Fibroblast of skin of left quadriceps (primary cell): Measurements from ENCODE around the gene GABRR3.

ENCODE experiments used
- DNase-seq, 2 experiments: peaks; one replicate each; pipeline ENCODE4 v3.0.0-alpha.2; 2013; ENCODE audit warnings: low read depth in 2 of 2

GABRR3 gene

GRCh38 chr3:97954228-97954827 is 80.8 kb downstream of the GABRR3 start:
- no peak for DNase-seq

DNA sequence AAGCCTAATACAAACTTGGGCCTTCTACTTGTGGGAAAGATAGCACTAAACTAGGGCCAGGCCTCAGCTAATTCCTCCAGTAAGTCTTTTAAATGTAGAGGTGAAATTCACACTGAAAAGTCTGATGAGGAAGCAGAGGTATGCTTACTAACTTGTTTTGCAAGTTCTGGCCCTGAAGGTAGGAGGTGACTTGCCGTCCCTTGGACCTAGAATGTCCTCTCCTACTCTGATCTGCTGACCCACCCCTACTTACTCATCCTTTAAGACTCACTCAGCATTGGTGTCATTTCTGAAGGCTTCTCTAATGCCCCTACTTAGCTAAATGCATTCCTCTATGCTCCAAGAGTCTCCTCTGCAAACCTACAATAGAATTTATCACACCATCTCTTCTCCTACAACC is 82.2 kb downstream of the GABRR3 start:
- no peak for DNase-seq

GRCh38 chr3:97952280-97952679 is 82.8 kb downstream of the GABRR3 start:
- DNase-seq, result no peak

DNA sequence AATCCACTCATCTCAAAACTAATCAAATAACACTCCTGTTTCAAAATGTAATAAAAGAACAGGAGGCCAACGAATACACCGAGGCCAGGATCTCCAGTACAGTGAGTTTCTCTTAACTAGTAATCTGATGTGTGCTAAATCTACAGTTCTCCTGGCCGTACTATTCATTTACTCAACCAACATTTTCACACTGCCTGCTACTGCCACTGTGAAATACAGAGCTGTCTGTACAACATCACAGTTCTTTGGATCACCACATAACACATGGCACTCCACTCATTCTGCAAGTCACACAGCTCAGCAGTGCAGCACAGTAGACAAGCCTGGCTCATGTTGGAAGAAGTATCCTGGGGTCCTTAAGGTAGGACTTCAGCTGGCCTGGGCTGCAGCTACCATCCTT is 84.8 kb downstream of the GABRR3 start:
- DNase-seq, result no peak

DNA sequence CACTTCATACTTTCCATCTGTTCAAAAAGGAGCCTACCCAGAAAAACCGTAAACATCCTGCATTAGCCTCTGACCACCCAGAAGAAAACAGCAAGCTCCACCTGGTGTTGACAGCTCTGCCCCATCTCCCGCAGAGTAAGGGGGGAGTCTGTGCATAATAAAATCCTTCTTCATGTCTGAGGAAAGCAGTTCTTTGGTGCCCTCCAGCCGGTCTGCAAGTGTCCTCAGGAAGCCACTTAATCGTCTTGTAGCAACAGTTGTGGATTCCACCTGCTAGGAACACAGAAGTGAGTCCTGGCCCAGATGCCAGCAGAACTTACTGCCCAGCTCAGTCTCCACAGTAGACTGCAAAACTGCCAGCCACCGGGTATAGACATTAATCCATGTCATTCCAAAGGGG is 85.4 kb downstream of the GABRR3 start:
- DNase-seq, result no peak

GRCh38 chr3:97949110-97949485 is 86.0 kb downstream of the GABRR3 start:
- DNase-seq, result no peak

- no peak for DNase-seq
These were observed 86.6 kb downstream of the GABRR3 start for GRCh38 chr3:97948351-97949109.

GRCh38 chr3:97942801-97943546 is 92.1 kb downstream of the GABRR3 start:
- no peak for DNase-seq

GRCh38 chr3:97940034-97940433 is 95.1 kb downstream of the GABRR3 start:
- DNase-seq, result no peak

- DNase-seq, result no peak
These were observed 95.7 kb downstream of the GABRR3 start for GRCh38 chr3:97939401-97939800.

DNA sequence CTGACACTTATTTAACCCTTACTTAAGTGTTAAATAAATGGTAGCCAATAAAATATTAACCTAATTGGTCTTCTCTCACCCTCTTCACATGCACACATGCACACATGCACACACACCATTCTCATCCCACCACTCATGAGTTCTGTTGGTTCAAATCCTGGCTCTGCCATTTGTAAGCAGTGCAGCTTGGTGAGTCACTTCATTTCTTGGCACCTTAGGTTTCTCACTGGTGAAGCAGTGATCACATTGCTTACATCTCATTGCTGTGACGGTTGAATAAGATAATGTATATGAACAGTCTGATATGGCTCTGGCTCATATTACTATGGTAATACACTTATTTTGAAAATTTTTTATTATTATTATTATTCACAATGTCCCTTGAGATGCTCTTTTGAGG is 96.7 kb downstream of the GABRR3 start:
- DNase-seq, result no peak

DNA sequence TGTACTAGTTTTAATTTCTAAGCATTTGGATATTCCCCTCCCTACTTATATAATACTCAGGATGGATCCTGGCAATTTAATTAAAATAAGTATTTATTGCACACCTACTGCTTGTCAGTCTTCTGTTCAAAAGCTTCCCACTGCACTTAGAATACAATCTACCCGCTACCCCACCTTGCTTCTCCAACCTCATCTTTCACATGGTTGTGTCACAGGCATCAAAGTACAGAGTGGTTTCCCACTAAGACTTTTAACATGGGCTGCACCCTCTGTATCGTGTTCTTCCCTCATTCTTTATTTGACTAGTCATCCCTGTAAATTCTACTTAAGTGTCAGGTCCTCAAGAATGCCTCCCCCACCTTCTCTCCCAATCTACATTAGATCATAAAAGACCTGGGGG is 97.9 kb downstream of the GABRR3 start:
- DNase-seq, result no peak

GRCh38 chr3:97935842-97936241 is 99.3 kb downstream of the GABRR3 start:
- no peak for DNase-seq
